HFF-Myc (cell line): ENCODE results near the gene CXCL16.
"Not testable (repeated sequence)": the region's sequence is repeated elsewhere in the genome, so short reads cannot be mapped to it uniquely, and the experiment has no call there.

ENCODE experiments used
- DNase-seq: peaks from one replicate; pipeline ENCODE4 v3.0.0-alpha.2; 2011; ENCODE audit warnings: low read depth; ENCODE audit errors: extremely low read depth
- H3K4me3 ChIP-seq: replicated peaks from 2 replicates; pipeline ENCODE4 v1.5.1; 2011; ENCODE audit warnings: low read depth, mild to moderate bottlenecking, control low read depth, low read length
- CTCF ChIP-seq: IDR thresholded peaks from 2 replicates; pipeline ENCODE4 v1.5.1; 2012; ENCODE audit warnings: mild to moderate bottlenecking, low read depth, low read length, control low read depth; ENCODE audit errors: missing control alignments

CXCL16 gene

DNA sequence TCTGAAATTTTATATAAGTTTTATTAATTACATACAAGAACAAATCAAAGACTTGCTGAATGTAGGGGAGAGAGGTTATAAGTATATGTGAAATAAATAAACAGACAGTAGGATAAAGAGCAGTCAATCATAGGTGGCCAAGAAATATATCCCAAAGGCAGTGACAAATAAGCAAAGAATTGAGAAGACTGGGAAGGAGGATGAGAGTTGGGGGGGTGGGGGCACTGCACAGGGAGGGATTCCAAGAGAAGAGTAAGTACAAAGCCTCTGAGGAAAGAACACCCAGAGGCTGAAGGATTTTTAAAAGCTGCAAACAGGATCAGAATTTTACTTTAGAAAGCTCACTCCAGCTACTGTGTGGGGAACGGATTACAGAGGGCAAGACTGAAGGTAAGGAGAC, 38.6 kb downstream of the CXCL16 start:
- H3K4me3 ChIP-seq = no peak overlapping the region
- no peak for TF ChIP-seq CTCF
- no peak for DNase-seq

GRCh38 chr17:4699401-4700056, 40.2 kb downstream of the CXCL16 start:
- DNase-seq = not testable (repeated sequence)

DNA sequence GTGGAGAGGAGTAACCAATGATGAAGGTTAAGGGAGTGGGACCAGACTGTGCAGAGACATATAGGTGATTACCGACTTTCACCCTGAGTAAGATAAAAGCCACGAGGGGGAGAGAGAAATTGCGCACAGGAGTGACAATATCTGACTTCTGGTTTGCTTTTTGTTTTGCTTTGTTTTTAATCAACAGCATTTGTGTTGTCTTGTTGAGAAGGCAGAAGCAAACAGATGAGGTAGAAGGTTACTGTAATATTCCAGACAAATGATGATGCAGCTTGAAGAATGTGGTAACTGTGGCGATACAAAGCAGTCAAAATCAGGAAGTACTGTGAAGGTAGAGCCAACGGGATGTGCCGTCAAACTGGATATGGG, 43.3 kb downstream of the CXCL16 start:
- H3K4me3 ChIP-seq = no peak overlapping the region
- no peak for TF ChIP-seq CTCF
- no peak for DNase-seq

More at GRCh38 chr17:4699401-4700056, 40.2 kb downstream of the CXCL16 start:
- not testable (repeated sequence) for H3K4me3 ChIP-seq

DNA sequence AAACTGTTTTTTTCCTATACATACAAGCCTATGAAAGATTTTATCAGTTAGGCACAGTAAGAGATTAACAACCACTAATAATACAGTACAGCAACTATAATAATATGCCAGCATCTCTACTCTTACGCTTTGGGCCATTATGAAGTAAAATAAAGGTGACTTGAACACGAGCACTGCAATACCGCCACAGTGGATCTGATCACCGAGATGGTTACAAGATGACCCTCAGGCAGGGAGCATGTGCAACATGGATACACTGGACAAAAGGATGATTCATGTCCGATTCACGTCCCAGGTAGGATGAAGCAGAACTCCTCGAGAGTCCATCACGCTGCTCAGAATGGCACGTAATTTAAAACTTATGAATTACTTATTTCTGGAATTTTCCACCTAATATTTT, 46.3 kb downstream of the CXCL16 start:
- DNase-seq = no peak
- H3K4me3 ChIP-seq = no peak overlapping the region
- no peak for TF ChIP-seq CTCF

DNA sequence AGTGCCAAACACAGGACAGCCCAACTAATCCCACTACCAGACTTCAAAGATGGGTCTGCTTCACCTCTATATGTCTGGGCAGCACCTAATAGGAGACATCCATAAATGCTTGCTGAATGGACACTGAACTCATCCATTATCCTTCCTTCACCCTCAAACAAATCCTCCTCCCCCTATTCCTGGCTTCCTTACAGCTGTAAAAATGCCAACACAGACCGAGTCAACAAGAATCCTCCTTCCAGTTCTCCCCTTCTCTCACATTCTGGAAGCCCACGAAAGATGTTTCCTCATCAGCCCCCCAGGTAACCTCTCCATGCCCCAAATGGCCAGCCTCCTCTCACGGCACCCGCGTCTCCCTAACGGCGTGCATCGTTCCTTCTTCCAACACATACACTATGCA, 48.0 kb downstream of the CXCL16 start:
- no peak for DNase-seq
- no peak overlapping the region for H3K4me3 ChIP-seq
- TF ChIP-seq CTCF = no peak

- TF ChIP-seq CTCF = no peak
- no peak for DNase-seq
- H3K4me3 ChIP-seq = no peak overlapping the region
Measured at GRCh38 chr17:4690745-4691144, 49.0 kb downstream of the CXCL16 start.

- not testable (repeated sequence) for H3K4me3 ChIP-seq, DNase-seq
Measured at GRCh38 chr17:4689872-4690271, 49.9 kb downstream of the CXCL16 start.

- H3K4me3 ChIP-seq, DNase-seq: not testable (repeated sequence)
Measured at GRCh38 chr17:4683739-4684138, 56.0 kb downstream of the CXCL16 start.
